ENCODE measurements around the gene PLXDC1. TPM values are rescaled to one million over a fixed set of nuclear protein-coding genes. Genes with fewer than 3 reads are reported as not detected.
A peak's percentile ranks its signal among the peaks of the same experiment; 100 is the strongest.
"Not testable (repeated sequence)": the region's sequence is repeated elsewhere in the genome, so short reads cannot be mapped to it uniquely, and the experiment has no call there.

Gene PLXDC1
- total RNA-seq, 1 experiment from 2014 or later = 1.9 TPM

- no peak for DNase-seq (ENCODE audit: low read depth)
These were observed 4.2 kb upstream of the PLXDC1 start for GRCh38 chr17:39155654-39156053.

GRCh38 chr17:39153599-39154051 lies 2.2 kb upstream of the PLXDC1 start:
- peak; percentile 91 for DNase-seq (ENCODE audit: low read depth)

GRCh38 chr17:39151943-39152818 lies 744 bp upstream of the PLXDC1 start:
- no peak for DNase-seq (ENCODE audit: low read depth)

- DNase-seq (ENCODE audit: low read depth) = no peak
These were observed 665 bp downstream of the PLXDC1 start for GRCh38 chr17:39150795-39151149.

- DNase-seq (ENCODE audit: low read depth) = no peak
These were observed 1.3 kb downstream of the PLXDC1 start for GRCh38 chr17:39150104-39150634.

- DNase-seq (ENCODE audit: low read depth) = no peak
These were observed 3.9 kb downstream of the PLXDC1 start for GRCh38 chr17:39147221-39148185.

GRCh38 chr17:39146273-39146672 lies 5.2 kb downstream of the PLXDC1 start:
- DNase-seq (ENCODE audit: low read depth) = no peak

- no peak for DNase-seq (ENCODE audit: low read depth)
These were observed 6.3 kb downstream of the PLXDC1 start for GRCh38 chr17:39145143-39145542.

GRCh38 chr17:39144416-39144840 lies 7.0 kb downstream of the PLXDC1 start:
- peak; percentile 92 for DNase-seq (ENCODE audit: low read depth)

GRCh38 chr17:39143552-39144093 lies 7.8 kb downstream of the PLXDC1 start:
- no peak for DNase-seq (ENCODE audit: low read depth)

GRCh38 chr17:39141915-39142664 lies 9.3 kb downstream of the PLXDC1 start:
- no peak for DNase-seq (ENCODE audit: low read depth)

- no peak for DNase-seq (ENCODE audit: low read depth)
These were observed 10.1 kb downstream of the PLXDC1 start for GRCh38 chr17:39141294-39141693.

- DNase-seq (ENCODE audit: low read depth) = no peak
These were observed 11.9 kb downstream of the PLXDC1 start for GRCh38 chr17:39139561-39139960.

- DNase-seq (ENCODE audit: low read depth) = peak; percentile 95
These were observed 12.3 kb downstream of the PLXDC1 start for GRCh38 chr17:39139161-39139511.

GRCh38 chr17:39138431-39139160 lies 12.8 kb downstream of the PLXDC1 start:
- DNase-seq (ENCODE audit: low read depth) = no peak

GRCh38 chr17:39134878-39135277 lies 16.6 kb downstream of the PLXDC1 start:
- DNase-seq (ENCODE audit: low read depth) = peak; percentile 81

- DNase-seq (ENCODE audit: low read depth) = peak; percentile 90
These were observed 19.2 kb downstream of the PLXDC1 start for GRCh38 chr17:39132192-39132610.

GRCh38 chr17:39131616-39132015 lies 19.8 kb downstream of the PLXDC1 start:
- DNase-seq (ENCODE audit: low read depth) = no peak

GRCh38 chr17:39130205-39130604 lies 21.2 kb downstream of the PLXDC1 start:
- DNase-seq (ENCODE audit: low read depth) = no peak

- DNase-seq (ENCODE audit: low read depth) = not testable (repeated sequence)
These were observed 21.9 kb downstream of the PLXDC1 start for GRCh38 chr17:39129544-39129943.
